Measurements from ENCODE around the gene PSME2. TPM values are rescaled to one million over a fixed set of nuclear protein-coding genes. Genes with fewer than 3 reads are reported as not detected.

PSME2 gene
- total and polyA plus RNA-seq, 2 experiments from 2014 or later = 54.0 to 259 TPM

- TF ChIP-seq REST (IDR thresholded peaks at IDR 0.05; ENCODE audit: unreplicated experiment) = no peak
Measured at GRCh38 chr14:24177891-24178290, 31.5 kb upstream of the PSME2 start (continued).

GRCh38 chr14:24177041-24177825, 30.8 kb upstream of the PSME2 start:
- Histone ChIP-seq H3K79me2 (replicated peaks; ENCODE audit: insufficient read depth) (no peaks in the 10 kb centered on the region), H4K20me1 (replicated peaks; ENCODE audit: insufficient read depth) (no peaks in the 10 kb centered on the region; the same call in 1 of the 2 replicates), H3K27ac (ENCODE audit: low read depth) (no peak overlapping the region), H3K27me3 (ENCODE audit: insufficient read depth) (no peaks in the 10 kb centered on the region), H2AFZ (no peak overlapping the region), H3K36me3 (ENCODE audit: insufficient read depth) (no peaks in the 10 kb centered on the region; the same call in 1 of the 2 replicates), H3K4me2 (no peak overlapping the region), H3F3A (replicated peaks; ENCODE audit: low read depth) (peaks cover 5% of the 10 kb centered on the region; the same call in 1 of the 2 replicates), H3K9me2 (ENCODE audit: insufficient read depth) (no peaks in the 10 kb centered on the region), H3K4me3 (no peak overlapping the region), H3K4me1 (ENCODE audit: insufficient read depth) (0 out of 2 replicates have a peak, but pooled peaks cover 3% of the 10 kb centered on the region)
- DNase-seq (ENCODE audit: low spot score) (no peak), ATAC-seq (no peak)
- H3K27me3 Mint-ChIP-seq (ENCODE audit: insufficient read depth, low read depth, poor library complexity) = peaks cover 26% of the 10 kb centered on the region
- no peak overlapping the region for H3K27ac Mint-ChIP-seq
- H3K36me3 Mint-ChIP-seq (ENCODE audit: low read depth) = peaks cover 53% of the 10 kb centered on the region
- 0 out of 3 replicates have a peak, but pooled peaks cover 2% of the 10 kb centered on the region for H3K4me1 Mint-ChIP-seq
- H3K4me3 Mint-ChIP-seq = no peak overlapping the region
- no peaks in the 10 kb centered on the region for H3K9me3 Mint-ChIP-seq
- TF ChIP-seq CTCF (conservative IDR thresholded peaks at IDR 0.05; ENCODE audit: low read depth in 2 of 2) = no peak
- no peak for TF ChIP-seq STAT1 (IDR thresholded peaks at IDR 0.05; ENCODE audit: unreplicated experiment)
- TF ChIP-seq JUNB (IDR thresholded peaks at IDR 0.05; ENCODE audit: unreplicated experiment) = no peak
- TF ChIP-seq ETS1 (IDR thresholded peaks at IDR 0.05) = no peak
- TF ChIP-seq ZNF114 (CRISPR knock-in tag; IDR thresholded peaks at IDR 0.05) = no peak
- TF ChIP-seq EZH2 (IDR thresholded peaks at IDR 0.05; ENCODE audit: low read depth, unreplicated experiment) = no peak
